ENCODE results near the gene CADM1. TPM values are rescaled to one million over a fixed set of nuclear protein-coding genes. Genes with fewer than 3 reads are reported as not detected.

The CADM1 gene
- total RNA-seq, 6 experiments from 2014 or later, result 21.1 to 56.7 (median 30.6) TPM

DNA sequence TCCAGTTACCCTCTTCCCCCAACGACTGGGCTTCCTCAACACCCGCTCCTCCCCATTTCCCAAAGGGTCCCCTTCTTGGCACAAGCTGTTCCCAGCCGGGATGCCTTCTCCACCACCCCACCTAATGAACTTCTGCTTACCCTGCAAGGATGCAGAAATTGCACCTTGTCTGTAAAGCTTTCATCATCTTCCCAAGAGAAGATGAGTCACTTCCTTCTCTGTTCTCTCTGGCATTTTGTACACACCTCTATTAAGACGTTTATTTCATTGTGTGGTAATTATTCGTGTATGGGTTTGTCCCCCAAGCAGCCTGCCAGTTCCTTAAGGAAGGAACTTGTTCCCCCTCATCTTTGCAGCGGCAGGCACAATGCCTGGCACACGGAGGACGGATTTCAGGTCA lies 351.1 kb downstream of the CADM1 start:
- Histone ChIP-seq H3K36me3 (no peaks in the 10 kb centered on the region), H3K4me3 (no peak overlapping the region), H3K27ac (no peak overlapping the region), H3K4me1 (no peaks in the 10 kb centered on the region), H3K27me3 (no peaks in the 10 kb centered on the region), H3K9me3 (no peaks in the 10 kb centered on the region)
- DNase-seq, result no peak
- ATAC-seq, result no peak
- WGBS (ENCODE audit: insufficient coverage, low coverage, low lambda C conversion rate, missing lambda C conversion rate), result 71% methylated on average over 8 of the region's 8 CpGs
- intact Hi-C loops (cut with DNase I), result loop anchor here in 1 of 2 donors (10.0 kb wide), 1 partner anchor 258 kb away; no protein-coding TSS in a partner anchor
- TF ChIP-seq, protein P1, sequence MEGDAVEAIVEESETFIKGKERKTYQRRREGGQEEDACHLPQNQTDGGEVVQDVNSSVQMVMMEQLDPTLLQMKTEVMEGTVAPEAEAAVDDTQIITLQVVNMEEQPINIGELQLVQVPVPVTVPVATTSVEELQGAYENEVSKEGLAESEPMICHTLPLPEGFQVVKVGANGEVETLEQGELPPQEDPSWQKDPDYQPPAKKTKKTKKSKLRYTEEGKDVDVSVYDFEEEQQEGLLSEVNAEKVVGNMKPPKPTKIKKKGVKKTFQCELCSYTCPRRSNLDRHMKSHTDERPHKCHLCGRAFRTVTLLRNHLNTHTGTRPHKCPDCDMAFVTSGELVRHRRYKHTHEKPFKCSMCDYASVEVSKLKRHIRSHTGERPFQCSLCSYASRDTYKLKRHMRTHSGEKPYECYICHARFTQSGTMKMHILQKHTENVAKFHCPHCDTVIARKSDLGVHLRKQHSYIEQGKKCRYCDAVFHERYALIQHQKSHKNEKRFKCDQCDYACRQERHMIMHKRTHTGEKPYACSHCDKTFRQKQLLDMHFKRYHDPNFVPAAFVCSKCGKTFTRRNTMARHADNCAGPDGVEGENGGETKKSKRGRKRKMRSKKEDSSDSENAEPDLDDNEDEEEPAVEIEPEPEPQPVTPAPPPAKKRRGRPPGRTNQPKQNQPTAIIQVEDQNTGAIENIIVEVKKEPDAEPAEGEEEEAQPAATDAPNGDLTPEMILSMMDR (IDR thresholded peaks at IDR 0.05), result no peak

DNA sequence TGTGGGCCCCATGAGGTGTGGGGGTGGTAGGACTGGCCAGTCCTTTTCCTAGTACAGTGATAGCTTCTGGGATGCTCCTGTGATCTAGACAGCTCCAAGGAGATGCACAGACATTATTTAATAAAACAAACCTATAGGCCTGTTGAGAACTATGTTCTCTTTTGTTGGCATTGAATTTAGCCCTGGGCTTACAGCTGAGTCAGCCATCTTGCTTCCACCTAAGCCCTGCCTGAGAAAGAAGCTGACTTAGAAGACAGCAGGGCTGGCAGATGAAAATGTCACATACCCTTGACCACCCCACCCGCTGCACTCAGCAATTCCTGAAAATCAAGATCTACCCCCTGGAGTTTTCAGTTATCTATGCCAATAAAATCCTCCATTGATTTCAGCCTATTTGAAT lies 353.2 kb downstream of the CADM1 start:
- ATAC-seq (no peak), DNase-seq (no peak)
- H3K9me3 ChIP-seq, result no peaks in the 10 kb centered on the region
- no peak overlapping the region for H3K4me3 ChIP-seq
- 100% methylated on average over 1 of the region's 1 CpG for WGBS (ENCODE audit: insufficient coverage, low coverage, low lambda C conversion rate, missing lambda C conversion rate)
- no peaks in the 10 kb centered on the region for H3K4me1 ChIP-seq
- no peak for TF ChIP-seq POLR2A (IDR thresholded peaks at IDR 0.05)
- TF ChIP-seq, protein P1 (IDR thresholded peaks at IDR 0.05), result no peak
- no peaks in the 10 kb centered on the region for H3K27me3 ChIP-seq
- intact Hi-C loops (cut with DNase I), result loop anchor here in 1 of 2 donors (10.0 kb wide), 1 partner anchor 256 kb away; no protein-coding TSS in a partner anchor
- H3K27ac ChIP-seq, result no peak overlapping the region
- no peaks in the 10 kb centered on the region for H3K36me3 ChIP-seq

DNA sequence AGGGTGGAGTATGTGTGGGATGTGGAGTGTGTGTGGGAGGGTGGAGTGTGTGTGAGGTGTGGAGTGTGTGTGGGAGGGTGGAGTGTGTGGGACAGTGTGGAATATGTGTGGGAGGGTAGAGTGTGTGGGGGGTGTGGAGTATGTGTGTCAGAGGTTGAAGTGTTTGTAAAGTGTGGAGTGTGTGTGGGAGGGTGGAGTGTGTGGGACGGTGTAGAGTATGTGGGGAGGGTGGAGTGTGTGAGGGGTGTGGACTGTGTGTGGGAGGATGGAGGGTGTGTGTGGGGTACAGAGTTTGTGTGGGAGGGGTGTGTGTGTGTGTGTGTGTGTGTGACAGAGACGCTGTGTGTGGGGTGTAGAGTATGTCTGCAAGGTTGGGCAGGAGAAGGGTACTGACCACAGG lies 355.5 kb downstream of the CADM1 start:
- Histone ChIP-seq H3K36me3 (no peaks in the 10 kb centered on the region), H3K4me1 (no peaks in the 10 kb centered on the region), H3K27me3 (no peaks in the 10 kb centered on the region), H3K4me3 (no peak overlapping the region), H3K9me3 (no peaks in the 10 kb centered on the region), H3K27ac (no peak overlapping the region)
- DNase-seq, result no peak
- intact Hi-C loops (cut with DNase I), result no loop called here
- TF ChIP-seq, protein P1 (IDR thresholded peaks at IDR 0.05), result no peak
- TF ChIP-seq POLR2A (IDR thresholded peaks at IDR 0.05), result no peak
- 93% methylated on average over 1 of the region's 2 CpGs for WGBS (ENCODE audit: insufficient coverage, low coverage, low lambda C conversion rate, missing lambda C conversion rate)
- no peak for ATAC-seq

DNA sequence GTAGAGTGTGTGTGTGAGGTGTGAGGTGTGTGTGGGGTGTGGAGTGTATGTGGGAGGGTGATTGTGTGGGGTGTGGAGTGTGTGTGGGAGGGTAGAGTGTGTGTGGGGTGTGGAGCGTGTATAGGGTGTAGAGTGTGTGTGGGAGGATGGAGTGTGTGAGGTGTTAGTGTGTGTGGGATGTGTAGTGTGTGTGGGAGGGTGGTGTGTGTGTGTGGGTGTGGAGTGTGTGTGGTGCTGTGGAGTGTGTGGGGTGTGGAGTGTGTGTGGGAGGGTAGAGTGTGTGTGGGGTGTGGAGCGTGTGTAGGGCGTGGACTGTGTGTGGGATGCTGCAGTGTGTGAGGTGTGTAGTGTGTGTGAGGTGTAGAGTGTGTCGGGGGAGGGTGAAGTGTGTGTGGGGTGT lies 356.1 kb downstream of the CADM1 start:
- Histone ChIP-seq H3K9me3 (no peaks in the 10 kb centered on the region), H3K27me3 (no peaks in the 10 kb centered on the region), H3K36me3 (no peaks in the 10 kb centered on the region), H3K27ac (no peak overlapping the region), H3K4me1 (no peaks in the 10 kb centered on the region), H3K4me3 (no peak overlapping the region)
- DNase-seq (no peak), ATAC-seq (no peak)
- 98% methylated on average over 4 of the region's 4 CpGs for WGBS (ENCODE audit: insufficient coverage, low coverage, low lambda C conversion rate, missing lambda C conversion rate)
- intact Hi-C loops (cut with DNase I), result no loop called here
- TF ChIP-seq, protein P1 (IDR thresholded peaks at IDR 0.05), result no peak
- no peak for TF ChIP-seq POLR2A (IDR thresholded peaks at IDR 0.05)

Data from right lobe of liver (tissue), 6 donors.